IgD-negative memory B cell (primary cell): ENCODE data around the gene SNAP25. TPM values are rescaled to one million over a fixed set of nuclear protein-coding genes. Genes with fewer than 3 reads are reported as not detected.

Source experiments
- H3K27ac Mint-ChIP-seq, 3 donors: one replicate each; pipeline ENCODE4 v1.8.0; 2020 to 2022; ENCODE audit warnings: mild to moderate bottlenecking in 3 of 3, mixed read lengths in 3 of 3, moderate library complexity in 1 of 3
- H3K27me3 Mint-ChIP-seq: one replicate; pipeline ENCODE4 v1.8.0; 2021; ENCODE audit warnings: mixed read lengths
- H3K36me3 Mint-ChIP-seq: one replicate; pipeline ENCODE4 v1.8.0; 2020; ENCODE audit warnings: mild to moderate bottlenecking, mixed read lengths
- H3K4me1 Mint-ChIP-seq, 3 donors: one replicate each; pipeline ENCODE4 v1.8.0; 2020 to 2022; ENCODE audit warnings: mixed read lengths in 3 of 3, mild to moderate bottlenecking in 1 of 3
- H3K4me3 Mint-ChIP-seq, 4 donors: one replicate each; pipeline ENCODE4 v1.8.0; 2020 to 2022; ENCODE audit warnings: mild to moderate bottlenecking in 4 of 4, mixed read lengths in 4 of 4, moderate library complexity in 3 of 4
- H3K9me3 Mint-ChIP-seq, 3 donors: one replicate each; pipeline ENCODE4 v1.8.0; 2020 to 2021; ENCODE audit warnings: mixed read lengths in 3 of 3, mild to moderate bottlenecking in 1 of 3
- polyA plus RNA-seq: library from polyadenylated mRNA; unstranded; fragments of 300-500 nt; fragmentation: Illumina TruSeq; gene quantifications from one replicate; pipeline ENCODE4 v1.2.3, GENCODE V29; 2021

The SNAP25 gene
- polyA plus RNA-seq, 1 donor from 2014 or later: not detected

DNA sequence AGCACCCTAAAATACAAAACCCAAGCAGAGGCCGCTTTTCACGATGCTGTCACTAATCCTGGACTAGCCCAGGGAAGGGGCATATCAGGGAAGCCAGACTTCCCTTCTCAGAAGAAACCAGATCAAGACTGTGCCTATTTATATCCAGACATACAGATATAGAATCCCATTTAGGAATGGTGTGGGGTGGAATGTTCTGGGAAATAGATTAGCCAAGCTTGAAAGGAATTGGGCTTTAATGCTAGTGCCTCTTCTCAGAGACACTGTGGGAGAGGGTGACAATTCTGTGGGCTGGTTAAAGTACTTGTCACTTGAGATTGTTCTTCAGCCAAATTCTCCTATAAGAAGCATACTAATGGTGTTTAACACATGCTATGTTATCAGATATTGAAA lies 45.5 kb downstream of the SNAP25 start:
- no peak overlapping the region for H3K4me3 Mint-ChIP-seq
- no peaks in the 10 kb centered on the region for H3K4me1 Mint-ChIP-seq
- no peak overlapping the region for H3K27ac Mint-ChIP-seq
- no peaks in the 10 kb centered on the region for H3K36me3 Mint-ChIP-seq
- H3K9me3 Mint-ChIP-seq: no peaks in the 10 kb centered on the region
- peaks cover 1% of the 10 kb centered on the region for H3K27me3 Mint-ChIP-seq

GRCh38 chr20:10268636-10269035 lies 50.0 kb downstream of the SNAP25 start:
- Mint-ChIP-seq H3K9me3 (no peaks in the 10 kb centered on the region), H3K4me1 (no peaks in the 10 kb centered on the region), H3K36me3 (no peaks in the 10 kb centered on the region), H3K4me3 (no peak overlapping the region), H3K27me3 (peaks cover 3% of the 10 kb centered on the region), H3K27ac (no peak overlapping the region)

DNA sequence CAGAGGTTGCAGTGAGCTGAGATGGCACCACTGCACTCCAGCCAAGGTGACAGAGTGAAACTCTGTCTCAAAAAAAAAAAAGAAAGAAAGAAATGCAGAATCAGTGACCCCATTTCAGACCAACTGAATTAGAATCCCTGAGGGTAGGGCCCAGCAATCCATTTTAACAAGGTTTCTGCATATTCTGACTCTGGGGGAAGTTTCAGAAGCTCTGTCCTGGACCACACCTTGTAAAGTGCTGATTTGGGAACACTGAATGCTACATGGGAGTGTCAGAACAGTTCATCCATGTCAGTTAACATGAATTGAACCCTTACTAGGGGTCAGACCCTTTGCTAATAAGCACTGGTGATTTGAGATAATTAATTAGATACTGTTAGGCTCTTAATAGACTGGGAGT lies 52.0 kb downstream of the SNAP25 start:
- peaks cover 3% of the 10 kb centered on the region for H3K27me3 Mint-ChIP-seq
- H3K4me1 Mint-ChIP-seq: no peaks in the 10 kb centered on the region
- H3K4me3 Mint-ChIP-seq: no peak overlapping the region
- no peak overlapping the region for H3K27ac Mint-ChIP-seq
- H3K9me3 Mint-ChIP-seq: peaks cover 0 to 2% (median 0%) of the 10 kb centered on the region in 3 donors
- no peaks in the 10 kb centered on the region for H3K36me3 Mint-ChIP-seq

DNA sequence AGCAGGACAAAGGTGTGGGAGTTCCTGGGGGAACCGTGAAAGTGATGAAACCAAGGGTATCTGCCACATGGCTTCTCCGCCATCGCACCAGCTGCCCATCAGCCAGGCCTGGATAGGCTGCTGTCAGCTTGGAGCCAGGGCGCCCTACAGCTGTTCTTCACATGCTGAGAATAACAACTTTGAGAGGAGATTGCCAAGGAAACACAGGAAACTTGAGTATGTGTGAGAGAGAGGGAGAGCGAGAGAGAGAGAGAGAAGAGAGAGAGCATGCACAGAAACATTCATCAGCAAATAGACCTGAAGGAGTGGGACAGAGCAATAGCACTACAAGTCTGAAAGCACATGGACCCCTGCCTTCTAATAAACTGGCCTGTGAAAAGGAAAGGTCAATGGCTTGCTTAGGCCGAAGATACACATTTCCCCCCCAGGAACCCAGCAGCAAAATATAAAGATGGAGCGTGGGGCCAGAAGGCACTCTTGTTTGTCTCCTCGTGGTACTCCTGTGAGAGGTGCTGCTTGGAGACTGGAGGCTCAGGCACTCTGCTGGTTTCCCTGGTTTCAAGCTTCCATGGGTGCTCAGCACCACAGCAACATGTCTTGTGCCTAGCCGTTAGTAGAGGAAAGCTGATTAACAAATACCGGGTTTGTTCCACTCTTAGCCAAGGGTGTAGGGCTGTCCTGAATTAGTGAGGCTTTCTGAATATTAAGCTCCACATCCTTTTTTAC lies 53.0 kb downstream of the SNAP25 start:
- Mint-ChIP-seq H3K4me3 (no peak overlapping the region), H3K36me3 (no peaks in the 10 kb centered on the region), H3K9me3 (peaks cover 0 to 2% (median 0%) of the 10 kb centered on the region in 3 donors), H3K4me1 (no peaks in the 10 kb centered on the region), H3K27ac (no peak overlapping the region), H3K27me3 (peaks cover 3% of the 10 kb centered on the region)

GRCh38 chr20:10276878-10277580 lies 58.4 kb downstream of the SNAP25 start:
- no peak overlapping the region for H3K27ac Mint-ChIP-seq
- H3K4me1 Mint-ChIP-seq: no peaks in the 10 kb centered on the region
- H3K9me3 Mint-ChIP-seq: peaks cover 0 to 2% (median 0%) of the 10 kb centered on the region in 3 donors
- no peaks in the 10 kb centered on the region for H3K27me3 Mint-ChIP-seq
- no peaks in the 10 kb centered on the region for H3K36me3 Mint-ChIP-seq
- no peak overlapping the region for H3K4me3 Mint-ChIP-seq

DNA sequence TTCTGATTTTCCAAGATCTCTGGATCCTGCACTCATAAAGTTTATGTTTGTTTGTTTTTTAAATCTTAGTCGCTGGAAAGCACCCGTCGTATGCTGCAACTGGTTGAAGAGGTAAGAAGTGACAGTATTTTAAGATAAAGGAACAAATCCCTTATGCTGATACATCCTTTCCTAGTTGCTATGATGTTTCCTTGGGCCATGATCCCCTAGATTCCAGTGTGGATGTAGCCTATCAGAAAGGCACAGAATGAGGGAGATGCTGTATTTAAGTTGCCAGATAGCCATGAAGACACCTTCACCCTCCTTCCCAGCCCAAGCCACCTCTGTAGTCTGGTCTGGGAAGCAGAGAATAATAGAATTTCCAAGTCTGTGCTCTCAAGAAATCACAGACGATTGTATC lies 59.0 kb downstream of the SNAP25 start:
- Mint-ChIP-seq H3K4me1 (no peaks in the 10 kb centered on the region), H3K27ac (peak overlapping the region in 1 of 3 donors; percentile 59), H3K4me3 (no peak overlapping the region), H3K27me3 (no peaks in the 10 kb centered on the region), H3K9me3 (peaks cover 0 to 2% (median 0%) of the 10 kb centered on the region in 3 donors), H3K36me3 (no peaks in the 10 kb centered on the region)

GRCh38 chr20:10278412-10278811 lies 59.8 kb downstream of the SNAP25 start:
- Mint-ChIP-seq H3K36me3 (no peaks in the 10 kb centered on the region), H3K27me3 (no peaks in the 10 kb centered on the region), H3K4me3 (no peak overlapping the region), H3K9me3 (peaks cover 0 to 2% (median 0%) of the 10 kb centered on the region in 3 donors), H3K4me1 (no peaks in the 10 kb centered on the region), H3K27ac (no peak overlapping the region)

GRCh38 chr20:10280018-10280908 lies 61.6 kb downstream of the SNAP25 start:
- Mint-ChIP-seq H3K36me3 (no peaks in the 10 kb centered on the region), H3K27me3 (no peaks in the 10 kb centered on the region), H3K4me1 (no peaks in the 10 kb centered on the region), H3K4me3 (no peak overlapping the region), H3K9me3 (no peaks in the 10 kb centered on the region), H3K27ac (no peak overlapping the region)

DNA sequence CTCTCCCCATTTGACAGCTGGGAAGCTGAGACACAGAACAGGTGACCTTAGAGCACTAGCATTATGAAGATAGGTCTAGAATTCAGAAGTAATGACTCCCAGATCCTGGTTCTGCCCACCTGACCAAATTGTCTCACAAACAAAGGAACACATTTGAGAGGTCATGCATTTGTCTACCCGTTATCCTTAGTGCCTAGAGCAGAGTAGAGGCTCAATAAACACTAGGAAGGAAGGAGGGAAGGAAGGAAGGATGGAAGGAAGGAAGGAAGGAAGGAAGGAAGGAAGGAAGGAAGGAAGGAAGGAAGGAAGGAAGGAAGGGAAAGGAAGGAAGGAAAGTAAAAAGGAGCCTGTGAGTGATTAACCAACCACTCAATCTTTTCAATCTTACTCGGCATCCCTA lies 63.3 kb downstream of the SNAP25 start:
- Mint-ChIP-seq H3K27me3 (no peaks in the 10 kb centered on the region), H3K27ac (peak overlapping the region in 1 of 3 donors; percentile 82), H3K4me1 (no peaks in the 10 kb centered on the region), H3K36me3 (no peaks in the 10 kb centered on the region), H3K9me3 (no peaks in the 10 kb centered on the region), H3K4me3 (peak overlapping the region in 1 of 4 donors; percentile 49)

DNA sequence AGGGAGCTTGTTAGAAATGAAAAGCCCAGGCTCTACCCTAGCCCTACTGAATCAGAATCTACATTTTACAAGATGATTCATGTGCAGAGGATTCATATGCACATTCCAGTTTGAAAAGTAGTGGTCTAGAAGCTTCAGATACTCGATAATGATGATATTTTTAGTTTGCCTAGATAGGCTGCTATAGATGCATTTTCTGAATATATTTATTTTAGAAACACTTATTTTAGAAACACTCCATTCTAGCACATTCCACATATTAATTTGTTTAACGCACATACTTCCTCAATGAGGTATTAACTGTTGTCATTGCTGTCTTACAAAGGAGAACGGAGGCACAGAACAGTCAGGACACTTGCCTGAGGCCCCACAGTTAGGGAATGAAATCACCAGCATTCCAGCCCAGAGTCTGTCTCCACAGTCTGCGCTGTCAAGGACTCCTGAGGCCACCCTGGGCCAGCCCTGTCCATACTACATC lies 64.4 kb downstream of the SNAP25 start:
- Mint-ChIP-seq H3K4me3 (no peak overlapping the region), H3K36me3 (no peaks in the 10 kb centered on the region), H3K27ac (no peak overlapping the region), H3K9me3 (no peaks in the 10 kb centered on the region), H3K4me1 (no peaks in the 10 kb centered on the region), H3K27me3 (no peaks in the 10 kb centered on the region)

DNA sequence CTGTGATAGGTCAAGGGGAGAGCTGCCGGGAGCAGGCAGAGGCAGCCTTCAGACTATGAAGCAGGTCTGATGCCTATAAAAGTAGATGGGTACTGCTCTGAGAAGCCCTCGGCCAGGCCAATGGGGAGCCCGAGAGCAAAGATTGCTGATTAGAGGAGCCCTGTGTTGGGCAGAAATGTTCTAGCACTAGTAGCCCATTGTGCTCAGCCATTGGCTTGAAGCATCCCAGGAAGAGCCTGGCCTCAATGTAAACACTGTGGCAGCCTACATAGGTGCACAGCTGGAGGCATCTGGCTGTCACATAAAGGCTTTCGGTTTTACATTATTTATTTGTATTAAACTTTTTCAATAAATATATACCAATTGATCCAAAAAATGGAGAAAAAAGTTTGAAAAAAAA lies 67.7 kb downstream of the SNAP25 start:
- no peaks in the 10 kb centered on the region for H3K36me3 Mint-ChIP-seq
- peaks cover 0 to 3% (median 0%) of the 10 kb centered on the region in 3 donors for H3K9me3 Mint-ChIP-seq
- no peak overlapping the region for H3K4me3 Mint-ChIP-seq
- H3K27ac Mint-ChIP-seq: no peak overlapping the region
- no peaks in the 10 kb centered on the region for H3K4me1 Mint-ChIP-seq
- no peaks in the 10 kb centered on the region for H3K27me3 Mint-ChIP-seq

DNA sequence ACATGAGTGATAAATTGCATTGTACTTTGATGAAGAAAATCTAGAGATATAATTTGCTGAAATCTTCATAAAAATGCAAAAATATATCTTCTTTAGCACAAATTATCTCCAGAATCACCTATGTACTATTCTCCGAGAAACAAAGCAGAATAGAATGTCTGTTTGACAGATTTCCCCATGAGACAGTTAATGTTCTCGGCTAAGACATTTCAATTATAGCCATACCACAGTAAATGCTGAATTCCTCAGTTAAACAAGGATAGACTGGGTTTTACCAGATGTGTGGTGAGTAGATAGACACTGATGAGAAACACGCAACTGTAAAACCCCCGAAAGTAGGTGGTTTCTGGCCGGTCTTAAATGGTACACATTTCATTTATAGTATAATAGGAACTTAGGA lies 69.8 kb downstream of the SNAP25 start:
- H3K4me1 Mint-ChIP-seq: no peaks in the 10 kb centered on the region
- no peaks in the 10 kb centered on the region for H3K36me3 Mint-ChIP-seq
- no peak overlapping the region for H3K4me3 Mint-ChIP-seq
- peaks cover 0 to 3% (median 0%) of the 10 kb centered on the region in 3 donors for H3K9me3 Mint-ChIP-seq
- H3K27me3 Mint-ChIP-seq: no peaks in the 10 kb centered on the region
- no peak overlapping the region for H3K27ac Mint-ChIP-seq

DNA sequence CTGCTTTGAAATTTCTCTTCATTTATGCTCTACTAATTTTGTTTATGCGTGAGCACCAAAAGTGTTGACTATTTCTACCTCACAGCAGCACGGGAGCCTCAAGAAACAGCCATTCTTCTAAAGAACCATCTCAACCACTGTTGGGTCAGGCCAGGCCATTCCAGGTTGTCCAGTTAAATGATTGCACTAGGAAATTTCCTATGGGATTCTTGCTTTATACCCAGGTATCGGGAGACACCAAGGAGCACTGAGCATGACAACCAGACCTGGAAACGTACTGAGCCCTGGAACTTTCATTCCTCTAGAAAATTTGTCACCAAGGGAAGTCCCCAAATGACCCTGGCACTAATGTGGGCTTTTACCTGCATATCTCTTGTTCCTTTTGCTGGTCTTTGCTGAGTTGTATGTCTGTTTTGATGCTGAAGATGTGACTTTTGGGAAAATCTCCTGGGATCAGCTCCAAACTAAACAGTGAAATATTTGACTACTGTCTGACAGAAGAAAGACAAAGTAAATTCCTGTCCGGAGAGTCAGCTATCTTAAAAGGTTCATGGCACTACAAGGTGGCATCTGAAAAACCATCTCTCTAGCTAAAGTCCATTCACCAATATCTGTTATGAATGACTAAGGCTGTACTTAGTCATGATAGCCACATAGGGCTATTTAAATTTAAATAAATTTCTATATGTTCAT lies 70.5 kb downstream of the SNAP25 start:
- no peak overlapping the region for H3K4me3 Mint-ChIP-seq
- H3K27ac Mint-ChIP-seq: no peak overlapping the region
- peaks cover 0 to 3% (median 0%) of the 10 kb centered on the region in 3 donors for H3K9me3 Mint-ChIP-seq
- H3K36me3 Mint-ChIP-seq: no peaks in the 10 kb centered on the region
- H3K27me3 Mint-ChIP-seq: no peaks in the 10 kb centered on the region
- H3K4me1 Mint-ChIP-seq: no peaks in the 10 kb centered on the region

GRCh38 chr20:10291568-10292248 lies 73.1 kb downstream of the SNAP25 start:
- Mint-ChIP-seq H3K27me3 (no peaks in the 10 kb centered on the region), H3K4me1 (no peaks in the 10 kb centered on the region), H3K27ac (no peak overlapping the region), H3K4me3 (no peak overlapping the region), H3K36me3 (no peaks in the 10 kb centered on the region), H3K9me3 (peaks cover 0 to 4% (median 3%) of the 10 kb centered on the region in 3 donors)
